HG03066 (cell line): ENCODE results near the gene NR1I3.
"Not testable (repeated sequence)": the region's sequence is repeated elsewhere in the genome, so short reads cannot be mapped to it uniquely, and the experiment has no call there.

Experiments used
- ATAC-seq: cut with Tn5 transposase; IDR thresholded peaks from one replicate; pipeline ENCODE4 v1.9.1; 2021; ENCODE audit warnings: low read depth; ENCODE audit not compliant: unreplicated experiment

NR1I3 gene

DNA sequence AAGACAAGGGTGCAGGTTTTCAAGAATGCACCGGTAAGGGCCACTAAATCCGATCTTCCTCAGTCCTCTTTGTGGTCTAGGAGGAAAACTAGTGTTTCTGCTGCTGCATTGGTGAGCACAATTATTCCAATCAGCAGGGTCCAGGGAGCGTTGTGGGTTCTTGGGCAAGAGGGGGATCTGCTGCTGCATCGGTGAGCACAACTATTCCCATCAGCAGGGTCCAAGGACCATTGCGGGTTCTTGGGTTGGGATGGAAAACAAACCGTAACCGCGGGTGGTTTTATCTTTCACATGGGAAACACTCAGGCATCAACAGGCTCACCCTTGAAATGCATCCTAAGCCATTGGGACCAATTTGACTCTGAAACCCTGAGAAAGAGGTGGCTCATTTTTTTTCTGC lies 13.6 kb upstream of the NR1I3 start:
- ATAC-seq: no peak

DNA sequence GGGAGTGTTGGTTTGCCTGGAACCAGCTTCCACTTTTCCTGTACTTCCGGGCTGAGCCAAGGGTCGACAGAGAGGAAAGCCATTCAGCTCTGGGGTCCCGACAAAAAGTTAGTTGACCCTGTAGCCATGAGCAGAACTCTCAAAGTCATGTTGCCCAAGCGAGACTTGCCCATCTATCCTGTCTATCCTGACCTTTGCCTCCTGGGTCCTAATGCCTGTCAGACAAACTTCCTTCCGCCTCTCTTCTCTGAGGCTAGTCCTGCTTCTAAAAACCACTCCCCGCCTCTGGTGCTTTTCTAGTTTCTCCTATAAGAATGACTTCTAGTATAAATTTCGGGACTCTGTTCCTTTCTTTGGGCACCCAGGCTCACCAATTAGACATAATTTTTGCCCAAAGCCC lies 12.8 kb upstream of the NR1I3 start:
- ATAC-seq: no peak

DNA sequence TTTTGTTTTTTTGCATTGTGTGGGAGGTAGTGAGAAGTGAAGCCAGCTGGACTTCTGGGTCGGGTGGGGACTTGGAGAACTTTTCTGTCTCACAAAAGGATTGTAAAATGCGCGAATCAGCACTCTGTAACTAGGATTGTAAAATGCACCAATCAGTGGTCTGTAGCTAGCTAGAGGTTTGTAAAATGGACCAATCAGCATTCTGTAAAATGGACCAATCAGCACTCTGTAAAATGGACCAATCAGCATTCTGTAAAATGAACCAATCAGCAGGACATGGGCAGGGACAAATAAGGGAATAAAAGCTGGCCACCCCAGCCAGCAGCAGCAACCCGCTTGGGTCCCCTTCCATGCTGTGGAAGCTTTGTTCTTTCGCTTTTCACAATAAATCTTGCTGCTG lies 12.1 kb upstream of the NR1I3 start:
- ATAC-seq: not testable (repeated sequence)

DNA sequence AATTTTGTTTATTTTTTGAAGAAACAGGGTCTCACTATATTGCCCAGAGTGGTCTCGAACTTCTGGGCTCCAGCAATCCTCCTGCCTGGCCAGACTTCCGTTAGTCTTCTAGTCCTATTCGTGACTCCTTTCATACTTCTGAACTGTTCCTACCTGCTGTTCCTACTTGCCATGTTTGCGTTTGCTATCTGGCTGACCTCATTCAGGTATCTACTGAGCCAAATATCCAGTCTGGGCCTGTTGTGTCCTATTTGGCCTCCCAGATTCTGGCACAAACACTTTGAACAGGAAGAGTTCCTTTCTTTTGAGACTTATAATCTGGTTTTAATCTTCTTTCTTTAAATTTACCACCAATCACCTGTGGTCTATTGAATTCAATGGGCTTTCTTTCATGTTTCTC lies 6.9 kb upstream of the NR1I3 start:
- no peak for ATAC-seq

DNA sequence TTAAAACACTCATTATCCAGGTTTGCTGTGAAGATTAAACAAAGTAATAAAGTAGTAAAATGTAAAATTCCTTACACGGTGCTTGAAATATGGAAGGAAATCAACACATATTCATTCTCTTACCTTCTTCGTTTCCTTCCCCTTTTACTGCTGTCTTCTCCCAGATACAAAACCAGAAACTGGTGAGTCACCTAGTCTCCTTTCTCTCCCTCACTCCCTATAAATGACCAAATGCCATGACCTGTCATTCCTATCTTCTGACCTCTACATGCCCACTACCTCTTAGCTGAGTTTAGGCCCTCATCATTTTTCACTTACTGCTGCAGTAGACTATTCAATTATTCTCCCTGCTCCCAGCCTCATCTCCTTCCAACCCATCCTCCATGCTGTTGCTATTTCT lies 4.3 kb upstream of the NR1I3 start:
- no peak for ATAC-seq

DNA sequence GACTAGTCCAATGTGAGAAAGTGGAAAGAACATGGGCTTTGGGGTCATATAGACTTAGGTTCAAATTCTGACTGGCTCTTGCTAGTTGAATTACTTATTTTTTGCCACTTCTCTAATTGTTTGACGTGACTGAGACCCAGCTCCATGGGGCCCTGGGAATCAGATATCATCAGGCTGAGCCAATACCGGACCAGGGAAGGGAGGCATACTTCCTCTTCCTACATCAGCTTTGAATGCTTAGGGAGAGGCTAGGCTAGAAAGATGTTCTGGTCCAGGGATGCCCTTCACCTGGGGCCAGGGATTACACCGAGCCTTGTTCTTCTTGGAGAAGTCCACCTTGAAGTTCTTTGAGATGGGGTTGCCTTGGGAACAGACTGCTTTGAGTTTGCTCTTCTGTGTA lies 3.7 kb upstream of the NR1I3 start:
- ATAC-seq: no peak

DNA sequence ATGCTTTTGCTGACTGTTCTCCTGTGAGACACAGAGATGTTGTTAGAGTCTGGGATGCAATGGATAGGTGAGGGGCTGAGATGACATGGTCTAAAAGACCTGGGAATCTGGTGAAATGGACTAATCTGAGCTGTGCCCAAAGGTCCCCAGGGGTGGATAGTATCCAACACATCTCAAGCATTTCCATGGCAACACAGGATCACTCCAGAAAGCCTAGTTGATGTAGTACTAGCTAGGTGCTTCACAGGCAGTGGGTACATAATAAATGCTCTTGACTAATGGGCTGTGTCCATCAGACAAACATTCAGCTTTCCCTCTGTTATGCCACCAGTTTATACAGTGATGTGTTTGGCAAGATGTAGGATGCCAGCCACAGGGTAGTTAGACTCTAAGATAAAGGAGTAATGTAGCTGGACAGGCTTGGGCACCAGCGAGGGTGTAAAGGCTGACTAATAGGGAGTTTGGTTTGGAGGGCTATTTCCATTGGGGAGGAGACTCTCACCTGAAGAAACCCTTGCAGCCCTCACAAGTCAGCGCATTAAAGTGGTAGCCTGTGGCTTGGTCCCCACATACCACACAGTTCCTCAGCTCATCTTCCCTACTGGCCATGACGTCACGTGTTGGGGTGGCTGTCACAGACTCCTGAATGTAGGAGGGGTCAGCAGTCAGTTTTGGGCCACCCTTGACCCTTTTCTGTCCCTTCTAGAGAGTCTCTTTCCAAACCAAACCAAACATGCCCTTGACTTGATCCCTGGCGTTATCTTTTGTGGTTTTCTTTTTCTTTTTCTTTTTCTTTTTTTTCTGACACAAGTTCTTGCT lies 1.8 kb downstream of the NR1I3 start:
- ATAC-seq: no peak

DNA sequence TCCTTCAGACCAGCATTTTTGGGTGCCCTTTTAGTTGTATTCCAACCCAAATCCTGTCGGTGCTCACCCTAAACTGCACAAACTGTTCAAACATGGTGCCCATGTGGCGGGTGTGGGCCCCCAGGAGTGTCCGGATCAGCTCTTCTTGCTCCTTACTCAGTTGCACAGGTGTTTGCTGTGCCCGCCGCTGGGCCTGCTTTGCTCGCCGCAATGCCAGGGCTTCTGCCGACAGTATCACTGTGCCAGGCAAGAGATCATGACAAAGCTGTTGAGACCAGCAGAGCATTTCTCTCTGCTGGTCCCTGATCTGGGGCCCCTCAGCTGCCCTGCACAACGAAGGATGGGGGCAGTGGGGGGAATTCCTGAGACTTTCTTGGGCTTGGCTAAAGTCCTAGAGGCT lies 4.9 kb downstream of the NR1I3 start:
- no peak for ATAC-seq

DNA sequence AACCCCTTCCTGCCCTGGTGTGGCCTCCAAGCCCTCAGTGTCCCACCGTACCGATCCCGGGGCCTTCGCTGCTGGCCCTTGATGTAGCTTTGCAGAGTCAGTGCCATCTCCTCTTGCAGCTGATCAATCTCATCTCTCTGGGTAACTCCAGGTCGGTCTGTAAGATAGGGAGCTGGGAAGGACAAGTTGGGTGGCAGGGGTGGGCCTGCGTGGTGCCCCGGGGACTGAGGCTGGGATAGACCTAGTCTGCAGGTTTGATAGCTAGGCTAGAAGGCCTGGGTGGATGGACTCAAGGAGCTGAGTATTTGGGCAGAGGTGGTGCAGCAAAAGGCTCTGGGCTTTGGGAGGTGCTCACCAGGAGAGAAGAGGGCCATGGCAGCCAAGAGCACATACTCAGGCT lies 7.2 kb downstream of the NR1I3 start:
- no peak for ATAC-seq

DNA sequence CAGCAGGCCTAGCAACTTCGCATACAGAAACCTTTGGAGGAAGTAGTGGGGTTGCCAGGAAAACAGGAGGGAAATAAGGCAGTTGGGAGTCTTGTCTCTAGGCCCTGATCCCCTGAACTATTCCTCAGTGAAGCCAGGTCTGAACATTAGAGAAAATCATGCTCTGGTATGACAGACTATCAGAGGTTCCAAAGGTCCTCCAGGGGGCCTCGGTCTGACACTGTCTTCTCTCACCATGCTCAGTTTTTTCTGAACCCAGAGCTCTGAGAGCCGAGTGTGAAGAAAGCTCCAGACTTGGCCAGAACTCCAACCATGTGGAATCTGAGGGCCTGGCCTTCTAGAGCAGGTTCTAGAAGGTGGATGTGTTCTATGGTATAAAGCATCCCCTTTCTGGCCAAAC lies 8.1 kb downstream of the NR1I3 start:
- no peak for ATAC-seq

DNA sequence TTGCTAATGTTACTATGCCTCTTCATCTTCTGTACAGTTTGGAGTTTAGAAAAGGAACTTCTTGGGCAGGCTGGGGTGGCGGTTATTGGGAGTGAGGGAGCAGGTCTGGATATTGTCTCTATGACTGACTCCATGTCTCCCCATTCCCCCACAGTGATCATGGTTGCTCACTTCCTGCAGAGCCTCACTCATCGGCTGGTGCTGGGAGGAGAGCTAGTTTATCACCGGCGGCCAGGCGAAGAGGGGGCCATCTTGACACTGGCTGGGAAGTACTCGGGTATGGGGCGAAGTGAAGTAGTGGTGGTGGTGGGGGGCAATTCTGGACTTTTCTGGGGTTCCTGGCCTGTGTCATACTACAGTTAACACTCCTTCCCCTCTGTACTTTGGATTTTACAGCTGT lies 10.0 kb downstream of the NR1I3 start:
- no peak for ATAC-seq

DNA sequence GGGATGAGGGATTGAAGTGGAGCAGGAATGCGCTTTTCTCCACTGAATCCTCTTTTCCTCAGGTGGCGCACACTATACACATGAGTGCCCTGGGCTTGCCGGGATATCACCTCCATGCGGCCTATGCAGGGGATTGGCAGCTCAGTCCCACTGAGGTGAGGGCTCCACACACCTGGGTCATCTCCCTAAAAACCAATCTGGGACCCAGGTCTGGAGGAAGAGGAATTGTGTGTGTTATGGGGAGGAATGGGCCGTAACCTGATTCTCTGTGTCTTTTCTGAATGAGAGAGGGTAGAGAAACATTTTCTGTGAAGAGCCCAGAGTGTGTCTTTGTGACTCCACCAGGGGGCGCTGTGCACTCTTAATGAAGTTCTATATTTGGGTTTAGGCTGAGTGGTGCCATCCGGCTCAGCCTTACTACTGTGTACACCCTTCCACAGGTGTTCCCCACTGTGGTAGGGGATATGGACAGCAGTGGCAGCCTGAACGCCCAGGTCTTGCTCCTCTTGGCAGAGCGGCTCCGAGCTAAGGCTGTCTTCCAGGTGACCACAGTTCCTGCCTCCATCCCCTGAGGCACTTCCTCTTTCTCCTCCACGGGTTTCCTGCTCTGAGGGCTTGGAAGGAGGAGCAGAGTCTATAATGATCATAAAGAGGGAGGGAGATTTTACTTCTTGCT lies 10.7 kb downstream of the NR1I3 start:
- no peak for ATAC-seq

DNA sequence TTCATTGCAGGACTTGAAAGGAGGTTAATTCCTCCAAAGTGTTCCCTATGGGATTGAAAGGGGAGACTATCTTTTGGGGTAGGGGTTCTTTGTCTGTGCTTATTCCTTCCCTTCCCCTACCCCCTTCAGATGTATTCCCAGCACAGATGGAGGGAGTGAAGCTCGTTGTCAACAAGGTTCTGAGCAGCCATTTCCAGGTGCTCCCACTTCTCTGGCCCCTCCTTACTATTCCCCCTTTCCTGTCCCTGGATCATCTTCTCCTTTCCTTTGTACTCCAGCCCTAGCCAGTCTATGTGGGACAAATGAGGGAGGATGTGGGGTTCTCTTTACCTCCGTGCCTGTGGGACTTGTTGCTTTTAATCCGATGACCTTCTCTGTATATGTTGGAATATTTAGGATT lies 11.2 kb downstream of the NR1I3 start:
- ATAC-seq: no peak

DNA sequence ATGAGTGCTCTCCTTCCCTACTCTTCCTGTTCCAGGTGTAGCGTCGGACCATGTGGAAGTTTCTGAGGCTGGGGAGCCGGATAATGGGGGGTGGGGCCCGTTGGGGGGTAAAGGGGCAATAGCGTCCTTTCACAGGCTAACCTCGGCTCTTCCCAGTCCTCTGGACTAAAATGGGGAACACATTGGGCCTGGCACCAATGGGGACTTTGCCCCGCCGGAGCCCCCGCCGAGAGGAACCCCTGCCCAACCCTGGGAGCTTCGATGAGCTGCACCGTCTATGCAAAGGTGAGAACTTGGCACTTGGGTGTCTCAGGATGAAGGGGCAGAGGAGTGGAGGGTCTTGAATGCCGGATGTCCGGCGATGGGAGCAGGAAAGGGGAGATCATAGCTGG lies 11.7 kb downstream of the NR1I3 start:
- ATAC-seq: no peak

DNA sequence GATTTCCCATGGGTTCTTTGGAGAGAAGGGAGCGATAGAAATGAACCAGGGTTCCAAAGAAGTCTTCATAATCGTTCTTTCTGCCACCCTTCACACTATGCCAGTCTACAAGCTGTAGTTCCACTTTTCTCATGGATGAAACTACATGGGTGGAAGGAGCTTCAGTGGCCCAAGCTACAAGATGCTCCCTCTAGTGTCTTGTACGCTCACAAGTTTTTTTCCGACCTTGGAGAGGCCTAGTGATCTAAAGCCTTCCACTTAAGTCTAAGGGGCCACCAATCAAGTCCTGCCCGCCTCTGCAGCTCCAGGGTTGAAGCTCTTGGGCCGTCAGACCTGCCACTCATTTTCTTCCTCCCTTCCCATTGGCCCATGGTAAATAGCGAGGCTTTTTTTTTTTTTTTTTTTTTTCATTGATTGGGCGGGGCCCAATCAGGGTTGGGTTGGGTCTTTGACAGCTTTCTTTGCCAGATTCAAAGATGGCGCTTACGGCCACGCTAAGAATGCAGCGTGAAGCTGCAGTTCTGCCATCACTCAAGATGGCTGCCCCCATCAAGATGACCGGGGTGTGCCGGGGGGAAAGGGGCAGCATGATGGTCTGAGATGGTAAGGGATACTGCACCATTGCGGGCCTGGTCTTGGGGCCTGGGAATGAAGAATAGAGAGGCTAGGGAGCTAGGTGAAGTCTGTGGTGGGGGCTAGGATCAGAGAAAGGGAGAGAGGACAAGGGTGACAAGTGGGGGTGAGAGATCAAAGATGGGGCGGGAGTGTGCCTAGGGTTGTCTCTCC lies 12.3 kb downstream of the NR1I3 start, which contains the start of gene TOMM40L:
TSS of gene TOMM40L (plus strand) at position 527 of the 786 bp plus-strand sequence. CDS start 430 bp downstream, outside the sequence.
- ATAC-seq: peak; percentile 94

DNA sequence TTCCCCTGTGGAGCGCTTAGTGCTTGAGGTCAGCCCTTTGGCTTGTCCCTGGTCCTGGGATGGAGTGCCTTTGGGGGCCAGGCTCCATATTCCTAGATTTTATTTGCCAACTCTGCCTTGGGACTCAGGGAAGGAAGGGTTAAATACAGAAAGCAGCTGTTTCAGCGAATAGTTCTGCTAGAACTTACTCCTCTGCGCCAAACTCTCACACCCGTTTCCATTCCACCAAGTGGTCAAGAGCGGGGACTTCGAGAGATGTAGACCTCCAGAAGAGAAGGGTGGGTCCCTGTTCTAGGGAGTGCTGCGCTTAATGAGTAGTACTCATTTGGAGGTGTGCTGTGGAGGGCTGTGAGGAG lies 12.8 kb downstream of the NR1I3 start:
- no peak for ATAC-seq

DNA sequence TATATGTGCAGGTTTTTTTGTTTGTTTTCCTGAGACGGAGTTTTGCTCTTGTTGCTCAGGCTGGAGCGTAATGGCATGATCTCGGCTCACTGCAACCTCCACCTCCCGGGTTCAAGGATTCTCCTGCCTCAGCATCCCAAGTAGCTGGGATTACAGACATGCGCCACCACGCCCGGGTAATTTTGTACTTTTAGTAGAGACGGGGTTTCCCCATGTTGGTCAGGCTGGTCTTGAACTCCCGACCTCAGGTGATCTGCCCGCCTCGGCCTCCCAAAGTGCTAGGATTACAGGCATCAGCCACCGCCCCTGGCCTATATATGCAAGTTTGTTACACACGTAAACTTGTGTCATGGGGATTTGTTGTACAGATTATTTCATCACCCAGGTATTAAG lies 13.3 kb downstream of the NR1I3 start:
- ATAC-seq: not testable (repeated sequence)

DNA sequence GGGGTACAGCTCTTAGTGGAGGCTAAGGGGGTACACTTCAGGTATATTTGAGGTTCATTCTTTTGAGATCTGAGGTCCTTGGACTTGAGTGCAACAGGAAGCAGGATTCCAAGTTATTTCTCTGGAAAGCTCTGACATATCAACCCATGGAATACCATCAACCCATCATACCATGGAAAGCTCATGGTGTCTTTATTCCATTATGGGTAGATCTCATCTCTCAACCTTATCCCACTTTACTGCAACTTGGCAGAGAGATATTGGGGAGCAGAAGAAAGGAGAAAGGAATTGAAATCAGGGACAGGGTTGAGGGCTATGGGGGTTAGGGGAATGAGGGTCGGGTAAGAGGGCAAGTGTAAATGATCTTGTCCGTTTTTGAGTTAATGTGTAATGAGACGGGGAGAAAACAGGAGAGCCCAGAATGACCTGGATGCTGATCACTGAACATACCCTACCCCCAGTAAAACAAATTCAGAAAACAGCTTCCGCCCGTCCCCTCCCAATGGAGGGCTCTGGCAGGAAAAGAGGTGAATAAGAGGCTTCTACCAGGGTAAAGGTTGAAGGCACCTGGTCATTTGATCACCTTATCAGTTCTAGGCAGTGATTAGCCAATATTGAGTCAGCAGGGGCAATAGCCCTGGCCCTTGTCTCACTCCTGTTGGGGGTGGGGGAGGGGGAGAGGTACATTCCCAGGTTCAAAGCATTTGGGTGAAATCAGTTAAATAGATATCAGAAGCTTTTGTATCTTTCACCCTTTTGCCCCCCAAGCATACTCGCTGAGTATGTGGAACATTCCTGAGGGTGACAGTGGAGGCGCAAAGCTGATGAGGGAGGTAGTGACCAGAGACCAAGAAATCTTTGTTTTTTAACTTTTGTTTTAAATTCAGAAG lies 14.0 kb downstream of the NR1I3 start:
- ATAC-seq: no peak

DNA sequence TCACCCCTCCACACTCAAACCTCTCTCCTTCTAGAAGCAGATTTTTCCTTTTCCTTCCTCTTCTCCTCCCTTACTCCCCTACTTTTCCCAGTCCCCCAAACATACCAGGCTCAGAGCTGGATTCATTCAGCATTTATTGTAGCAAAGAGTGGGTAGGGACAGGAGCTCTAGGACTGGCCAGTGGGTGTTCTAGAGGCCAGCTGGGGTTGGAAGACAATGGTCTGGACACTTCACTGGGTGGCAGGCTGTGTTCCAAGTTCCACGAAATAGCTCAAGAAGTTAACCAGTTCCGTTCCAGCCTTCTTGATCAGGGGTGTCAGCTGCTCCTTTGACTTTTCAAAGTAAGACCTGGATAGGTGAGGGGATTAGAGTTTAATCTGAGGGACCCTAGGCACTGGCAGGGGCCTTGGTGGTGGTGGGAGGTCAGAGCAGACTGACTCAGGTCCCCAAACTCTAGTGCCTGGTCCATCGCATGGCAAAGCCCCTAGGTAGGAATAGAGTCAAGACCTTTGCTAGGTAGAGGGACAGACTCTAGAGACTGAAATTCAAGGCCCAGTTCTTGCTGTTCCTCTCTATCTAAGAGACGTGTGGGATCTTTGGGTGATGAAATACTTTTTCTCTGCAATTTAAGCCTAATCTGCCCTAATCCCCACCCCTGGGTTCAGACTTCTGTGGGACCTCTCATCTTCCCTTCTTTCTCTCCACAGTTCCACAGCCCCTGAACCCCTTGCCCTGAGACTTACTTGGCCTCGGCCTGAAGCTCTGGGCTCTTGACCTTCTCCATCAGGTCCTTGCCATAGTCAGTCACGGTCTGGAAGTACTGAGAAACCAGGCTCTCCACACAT lies 15.6 kb downstream of the NR1I3 start:
- no peak for ATAC-seq

DNA sequence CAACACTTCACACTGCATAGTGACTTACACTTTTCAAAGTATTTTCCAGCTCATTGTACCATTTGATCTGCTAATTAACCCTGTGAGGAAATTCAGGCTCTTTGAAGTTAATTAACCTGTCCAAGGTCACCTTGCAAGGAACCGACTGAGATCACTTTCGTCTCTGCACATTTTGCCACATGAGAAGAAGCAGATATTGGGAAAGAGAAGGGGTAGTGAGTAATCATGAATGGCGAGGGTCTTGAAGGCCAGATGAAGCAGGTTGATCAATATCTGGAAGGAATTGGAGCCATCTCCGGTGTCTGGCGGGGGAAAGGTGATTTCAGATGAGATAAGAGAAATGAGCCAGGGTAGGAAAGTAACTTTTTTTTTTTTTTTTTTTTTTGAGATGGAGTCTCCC lies 18.0 kb downstream of the NR1I3 start:
- no peak for ATAC-seq
